HG03097 (cell line): ENCODE measurements around the gene MEF2A.
"Not testable (repeated sequence)": the region's sequence is repeated elsewhere in the genome, so short reads cannot be mapped to it uniquely, and the experiment has no call there.

ENCODE experiments used
- ATAC-seq: cut with Tn5 transposase; IDR thresholded peaks from one replicate; pipeline ENCODE4 v1.9.1; 2021; ENCODE audit not compliant: unreplicated experiment, low FRiP score

MEF2A gene

DNA sequence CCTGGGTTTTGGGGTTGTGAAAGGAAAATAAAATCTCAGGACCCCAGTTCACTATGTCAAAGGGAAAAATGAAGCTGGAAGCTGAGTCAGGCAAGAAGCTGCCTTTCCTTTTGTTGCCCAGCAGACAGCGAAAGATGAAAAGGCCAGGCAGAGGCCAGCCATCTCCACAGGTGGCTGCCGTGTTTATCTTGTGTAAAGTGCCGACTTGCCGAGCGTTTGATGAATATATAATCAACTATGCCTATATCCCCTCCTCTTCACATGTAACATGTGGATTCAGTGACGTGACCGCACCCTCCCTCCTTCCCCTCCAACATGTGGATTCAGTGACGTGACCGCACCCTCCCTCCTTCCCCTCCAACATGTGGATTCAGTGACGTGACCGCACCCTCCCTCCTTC lies 184.5 kb downstream of the MEF2A start:
- ATAC-seq, result not testable (repeated sequence)

DNA sequence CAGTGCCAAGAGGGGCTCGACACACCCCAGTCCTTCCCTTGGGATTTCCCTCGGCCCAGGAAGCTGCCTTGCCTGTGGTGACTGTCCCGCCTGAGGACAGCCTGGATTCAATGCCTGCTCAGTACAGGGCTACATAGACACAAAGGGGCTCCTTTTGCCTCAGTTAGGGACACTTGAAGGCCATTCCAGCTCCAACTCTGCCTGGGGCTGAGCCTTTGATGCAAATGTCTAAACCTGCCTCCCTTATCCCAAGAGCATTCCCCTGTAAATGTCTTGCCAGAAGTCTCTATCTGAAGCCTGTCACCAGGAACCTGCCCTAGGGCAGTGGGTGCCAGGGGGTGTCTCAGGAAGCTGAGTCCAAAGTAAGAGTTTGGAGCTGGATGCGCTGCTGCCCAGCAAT lies 186.8 kb downstream of the MEF2A start:
- no peak for ATAC-seq

DNA sequence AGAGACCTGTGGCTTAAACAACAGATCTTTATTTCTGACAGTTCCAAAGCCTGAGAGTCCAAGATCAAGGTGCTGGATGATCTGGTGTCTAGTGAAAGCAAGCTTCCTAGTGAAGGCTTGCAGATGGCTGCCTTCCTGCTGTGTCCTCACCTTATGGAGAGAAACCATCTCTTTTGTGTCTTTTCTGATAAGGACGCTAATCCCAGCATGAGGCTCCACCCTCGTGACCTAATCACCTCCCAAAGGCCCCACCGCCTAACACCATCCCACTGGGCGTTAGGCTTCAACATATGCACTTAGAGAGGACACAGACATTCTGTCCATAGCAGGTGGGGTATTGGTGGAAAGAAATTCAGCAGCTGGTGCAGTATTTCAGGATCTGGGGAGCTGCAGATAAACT lies 187.3 kb downstream of the MEF2A start:
- ATAC-seq, result no peak

DNA sequence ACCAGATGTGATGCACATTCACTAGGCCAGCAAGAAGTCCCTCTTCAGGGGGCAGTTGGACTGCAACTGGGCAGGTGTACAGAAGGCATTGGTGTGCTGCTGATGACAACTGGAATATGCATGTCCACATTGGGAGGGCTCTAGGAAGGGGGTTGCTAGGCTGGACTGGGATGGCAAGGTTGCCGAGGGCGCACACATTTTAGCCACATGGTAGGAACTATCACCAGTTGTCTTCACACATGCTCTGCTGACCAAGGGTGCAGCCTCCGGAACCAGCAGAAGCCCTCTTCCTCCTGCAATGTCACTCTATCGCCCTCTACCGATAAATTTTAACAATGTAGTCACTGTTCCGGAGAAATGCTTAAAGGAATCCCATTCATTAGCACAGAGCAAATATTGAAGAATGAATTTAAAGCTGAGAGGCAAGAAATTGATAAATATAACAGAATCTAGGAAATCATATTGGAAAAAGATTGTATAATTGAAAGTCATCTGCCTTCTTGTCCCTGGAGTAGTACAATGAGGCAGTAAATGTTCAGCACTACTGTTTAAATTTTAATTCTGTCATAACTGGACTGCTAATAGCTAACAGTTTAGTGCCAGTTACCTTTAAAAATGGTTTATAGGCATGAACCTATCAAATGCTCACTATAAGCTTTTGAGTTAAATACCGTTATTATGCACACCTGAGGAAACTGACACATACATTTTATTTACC lies 190.1 kb downstream of the MEF2A start:
- ATAC-seq, result peak; percentile 75

DNA sequence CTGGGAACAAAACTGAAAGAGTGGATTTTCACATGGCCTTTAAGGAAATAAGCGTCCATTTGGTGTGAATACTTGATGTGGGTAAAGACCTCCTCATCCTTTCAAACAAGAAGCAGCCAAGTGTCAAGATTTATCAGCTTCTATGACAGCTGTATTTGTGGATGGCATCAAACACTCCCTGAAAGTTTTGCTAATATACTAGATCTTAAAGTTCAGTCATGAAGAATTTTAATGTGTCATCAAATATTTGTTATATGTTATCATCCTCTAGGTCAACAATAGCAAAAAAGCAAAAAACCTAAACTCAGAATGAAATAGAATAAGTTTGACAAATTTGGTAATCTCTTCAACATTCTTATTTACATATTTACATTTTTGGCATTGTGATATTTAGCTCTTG lies 196.5 kb downstream of the MEF2A start:
- ATAC-seq, result no peak

DNA sequence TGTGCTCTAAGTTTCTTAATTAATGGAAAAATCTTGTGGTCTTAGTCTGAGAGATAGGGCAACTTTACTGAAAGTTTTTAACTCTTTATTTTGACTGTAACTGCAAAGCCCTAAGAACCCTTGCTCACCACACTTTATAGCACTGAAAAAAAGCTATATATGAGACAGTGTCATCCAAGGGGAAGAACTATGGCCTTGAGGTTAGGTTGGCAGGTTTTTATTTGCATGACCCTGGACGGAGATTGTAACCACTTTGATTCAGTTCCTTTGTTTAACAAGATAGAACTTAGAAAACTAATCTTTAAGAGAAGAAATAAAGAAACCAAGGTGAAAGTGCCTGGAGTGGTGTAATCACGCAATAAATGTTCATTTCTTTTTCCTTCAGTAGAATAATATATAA lies 198.0 kb downstream of the MEF2A start:
- ATAC-seq, result no peak

DNA sequence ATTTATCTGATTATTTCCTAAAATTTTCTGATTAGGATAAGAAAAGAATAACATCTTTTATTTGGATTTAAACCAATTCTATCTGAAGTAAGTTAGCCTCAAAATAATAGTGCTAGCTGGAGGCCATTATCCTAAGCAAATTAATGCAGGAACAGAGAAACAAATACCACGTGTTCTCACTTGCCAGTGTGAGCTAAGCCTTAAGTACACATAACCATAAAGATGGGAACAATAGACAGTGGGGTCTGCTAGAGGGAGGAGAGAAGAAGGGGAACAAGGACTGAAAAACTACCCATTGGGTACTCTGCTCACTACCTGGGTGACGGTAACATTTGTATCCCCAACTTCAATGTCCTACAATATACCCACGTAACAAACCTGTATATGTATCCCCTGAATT lies 198.7 kb downstream of the MEF2A start:
- no peak for ATAC-seq
